IMR-90 (cell line): ENCODE data around the gene PRKAG2. TPM values are rescaled to one million over a fixed set of nuclear protein-coding genes. Genes with fewer than 3 reads are reported as not detected.

Source experiments
- ATAC-seq: fragments of 200-7000 bp; cut with Tn5 transposase; 2 replicates; pipeline ENCODE4 v1.9.1; 2020; ENCODE audit warnings: low read depth, mild to moderate bottlenecking, moderate library complexity
- BruUV-seq: library from RNA; stranded (reverse); fragments of 400-500 nt; replicated peaks from 2 replicates; lab custom pipeline; 2021; lab: Mats Ljungman, UMichigan
- CTCF ChIA-PET: fragments of 300-600 bp; formaldehyde crosslinking; extraction: SDS; loops from one replicate; lab custom pipeline; 2021; ENCODE audit warnings: antibody characterized with exemption; lab: Yijun Ruan, JAX
- POLR2A ChIA-PET: fragments of 300-600 bp; sonication (Branson Sonifier 250); formaldehyde crosslinking; loops from one replicate; lab custom pipeline; 2022; ENCODE audit warnings: antibody characterized with exemption; ENCODE audit not compliant: unreplicated experiment; lab: Charles Lee
- DNase-seq: peaks from one replicate; pipeline ENCODE4 v3.0.0; 2013
- H2AFZ ChIP-seq: replicated peaks from 2 replicates; pipeline ENCODE3; 2013; ENCODE audit warnings: low read length, mild to moderate bottlenecking; ENCODE audit not compliant: poor library complexity
- H2AK5ac ChIP-seq: 2 replicates; pipeline ENCODE4 v1.6.1; 2013; ENCODE audit warnings: low read depth, low read length, inconsistent platforms
- H2AK9ac ChIP-seq: replicated peaks from 2 replicates; pipeline ENCODE3; 2013; ENCODE audit warnings: mild to moderate bottlenecking, low read depth, low read length, moderate library complexity; ENCODE audit not compliant: poor library complexity
- H2BK120ac ChIP-seq: 2 replicates; pipeline ENCODE4 v1.6.1; 2013; ENCODE audit warnings: low read depth, low read length, inconsistent platforms
- H2BK15ac ChIP-seq: 3 replicates; pipeline ENCODE4 v1.6.1; 2013; ENCODE audit warnings: low read depth, low read length, inconsistent platforms
- H2BK20ac ChIP-seq: 2 replicates; pipeline ENCODE4 v1.6.1; 2013; ENCODE audit warnings: low read depth, mild to moderate bottlenecking, inconsistent platforms, low read length, moderate library complexity
- H2BK5ac ChIP-seq: 2 replicates; pipeline ENCODE4 v1.6.1; 2013; ENCODE audit warnings: mild to moderate bottlenecking, low read depth, low read length, inconsistent platforms; ENCODE audit not compliant: poor library complexity, severe bottlenecking
- H3K14ac ChIP-seq: replicated peaks from 2 replicates; pipeline ENCODE4 v1.6.1; 2013; ENCODE audit warnings: low read depth, low read length, inconsistent platforms
- H3K18ac ChIP-seq: 2 replicates; pipeline ENCODE4 v1.6.1; 2013; ENCODE audit warnings: low read depth, low read length, control low read depth
- H3K23ac ChIP-seq: 2 replicates; pipeline ENCODE4 v1.6.1; 2013; ENCODE audit warnings: low read depth, low read length, inconsistent platforms
- H3K27ac ChIP-seq: 2 replicates; pipeline ENCODE4 v1.5.1; 2013; ENCODE audit warnings: mild to moderate bottlenecking, control low read depth, low read length; ENCODE audit not compliant: insufficient read depth
- H3K27me3 ChIP-seq: 2 replicates; pipeline ENCODE4 v1.6.1; 2013; ENCODE audit warnings: low read length; ENCODE audit not compliant: control insufficient read depth, insufficient read depth
- H3K36me3 ChIP-seq: 2 replicates; pipeline ENCODE4 v1.6.1; 2013; ENCODE audit warnings: low read length, mixed read lengths; ENCODE audit not compliant: control insufficient read depth, insufficient read depth
- H3K4ac ChIP-seq: 2 replicates; pipeline ENCODE4 v1.6.1; 2013; ENCODE audit warnings: low read depth, low read length, inconsistent platforms
- H3K4me1 ChIP-seq: 2 replicates; pipeline ENCODE4 v1.6.1; 2013; ENCODE audit warnings: low read length, mixed read lengths; ENCODE audit not compliant: control insufficient read depth, insufficient read depth
- H3K4me2 ChIP-seq: 2 replicates; pipeline ENCODE4 v1.6.1; 2013; ENCODE audit warnings: low read depth, mild to moderate bottlenecking, control low read depth, low read length, moderate library complexity
- H3K4me3 ChIP-seq: 2 replicates; pipeline ENCODE4 v1.5.1; 2013; ENCODE audit warnings: low read depth, mild to moderate bottlenecking, control low read depth, low read length, moderate library complexity; ENCODE audit not compliant: insufficient read depth
- H3K56ac ChIP-seq: 2 replicates; pipeline ENCODE4 v1.6.1; 2013; ENCODE audit warnings: low read length, inconsistent platforms; ENCODE audit not compliant: insufficient read depth; ENCODE audit errors: extremely low read depth
- H3K79me1 ChIP-seq, 2 experiments: 2 replicates each; pipeline ENCODE4 v1.6.1; 2013; ENCODE audit warnings: low read length in 2 of 2, inconsistent platforms in 1 of 2, low read depth in 1 of 2
- H3K9ac ChIP-seq: 2 replicates; pipeline ENCODE4 v1.6.1; 2013; ENCODE audit warnings: low read depth, low read length, control low read depth
- H3K9me1 ChIP-seq: 2 replicates; pipeline ENCODE4 v1.6.1; 2013; ENCODE audit warnings: low read length, inconsistent platforms; ENCODE audit not compliant: insufficient read depth
- H3K9me3 ChIP-seq: 2 replicates; pipeline ENCODE4 v1.6.1; 2013; ENCODE audit warnings: low read length; ENCODE audit not compliant: control insufficient read depth, insufficient read depth
- H4K20me1 ChIP-seq: 2 replicates; pipeline ENCODE4 v1.6.1; 2013; ENCODE audit warnings: low read length, inconsistent platforms; ENCODE audit not compliant: insufficient read depth
- H4K5ac ChIP-seq: 2 replicates; pipeline ENCODE4 v1.6.1; 2013; ENCODE audit warnings: mild to moderate bottlenecking, low read depth, low read length, control low read depth
- H4K8ac ChIP-seq, 2 experiments: 2 replicates each; pipeline ENCODE4 v1.6.1; 2013; ENCODE audit warnings: low read depth in 2 of 2, low read length in 2 of 2, control low read depth in 1 of 2, inconsistent platforms in 1 of 2
- H4K91ac ChIP-seq: 2 replicates; pipeline ENCODE4 v1.6.1; 2013; ENCODE audit warnings: low read depth, low read length, inconsistent platforms; ENCODE audit not compliant: insufficient read depth
- BHLHE40 ChIP-seq: fragments of 150-350 bp; IDR thresholded peaks from 2 replicates; pipeline ENCODE4 v1.6.1; 2016; ENCODE audit warnings: mild to moderate bottlenecking, low read depth, low read length
- CEBPB ChIP-seq: IDR thresholded peaks from 2 replicates; pipeline ENCODE4 v1.6.1; 2012; ENCODE audit warnings: low read depth, low read length, improper control_type of control experiment
- CHD1 ChIP-seq: IDR thresholded peaks from 2 replicates; pipeline ENCODE4 v1.6.1; 2012; ENCODE audit warnings: low read depth, low read length, improper control_type of control experiment
- CTCF ChIP-seq: conservative IDR thresholded peaks from 2 replicates; pipeline ENCODE4 v1.5.1; 2012; ENCODE audit warnings: mild to moderate bottlenecking, low read depth, low read length, improper control_type of control experiment
- ELK1 ChIP-seq: fragments of 150-350 bp; IDR thresholded peaks from 2 replicates; pipeline ENCODE4 v1.6.1; 2016; ENCODE audit warnings: low read depth, mild to moderate bottlenecking, low read length, moderate library complexity, borderline replicate concordance
- FOS ChIP-seq: fragments of 150-350 bp; IDR thresholded peaks from 2 replicates; pipeline ENCODE4 v1.6.1; 2016; ENCODE audit warnings: low read depth, low read length
- MAFK ChIP-seq: IDR thresholded peaks from 2 replicates; pipeline ENCODE4 v1.6.1; 2012; ENCODE audit warnings: low read depth, low read length, improper control_type of control experiment
- MAZ ChIP-seq: IDR thresholded peaks from 2 replicates; pipeline ENCODE4 v1.6.1; 2012; ENCODE audit warnings: low read depth, mild to moderate bottlenecking, low read length, improper control_type of control experiment, moderate library complexity, borderline replicate concordance
- MXI1 ChIP-seq: IDR thresholded peaks from 2 replicates; pipeline ENCODE4 v1.6.1; 2012; ENCODE audit warnings: low read depth, mild to moderate bottlenecking, low read length, moderate library complexity, borderline replicate concordance
- NFE2L2 ChIP-seq: fragments of 150-350 bp; IDR thresholded peaks from 2 replicates; pipeline ENCODE4 v1.6.1; 2016; ENCODE audit warnings: low read depth, mild to moderate bottlenecking, low read length
- POLR2A ChIP-seq: IDR thresholded peaks from 2 replicates; pipeline ENCODE4 v1.6.1; 2012; ENCODE audit warnings: mild to moderate bottlenecking, low read depth, low read length
- RAD21 ChIP-seq: IDR thresholded peaks from 2 replicates; pipeline ENCODE4 v1.6.1; 2012; ENCODE audit warnings: low read length, improper control_type of control experiment
- RCOR1 ChIP-seq: IDR thresholded peaks from 2 replicates; pipeline ENCODE4 v1.6.1; 2012; ENCODE audit warnings: mild to moderate bottlenecking, low read length, improper control_type of control experiment; ENCODE audit not compliant: insufficient replicate concordance
- RFX5 ChIP-seq: IDR thresholded peaks from 2 replicates; pipeline ENCODE4 v1.8.0; 2012; ENCODE audit warnings: low read depth, mild to moderate bottlenecking, low read length, moderate library complexity
- SMC3 ChIP-seq: fragments of 150-350 bp; IDR thresholded peaks from 2 replicates; pipeline ENCODE4 v1.6.1; 2016; ENCODE audit warnings: low read depth, mild to moderate bottlenecking, antibody characterized with exemption, low read length, moderate library complexity
- WGBS, 2 experiments: methylation state at CpG; one replicate each; pipeline versions ENCODE4 v1.1.5 to v1.1.7; 2013; ENCODE audit warnings: missing lambda C conversion rate in 2 of 2; ENCODE audit not compliant: insufficient read length in 1 of 2; ENCODE audit errors: extremely low coverage in 2 of 2; 5-methylcytosine and 5-hydroxymethylcytosine counted together
- dilution Hi-C: fragments of 300-500 bp; cut with HindIII; formaldehyde crosslinking; loops from one replicate; pipeline ENCODE4 v1.14.3; 2018; ENCODE audit warnings: low sequenced_read_pairs; ENCODE audit not compliant: unreplicated experiment
- in situ Hi-C: fragments of 300-500 bp; cut with MboI; formaldehyde crosslinking; loops from 3 replicates; pipeline ENCODE4 v1.14.3; 2019; ENCODE audit warnings: low sequenced_read_pairs, inconsistent platforms, mixed read lengths
- intact Hi-C: fragments of 100-400 bp; cut with micrococcal nuclease; formaldehyde crosslinking; loops from 2 replicates; pipeline ENCODE4 v1.10.0; 2022
- polyA plus RNA-seq, 3 experiments: library from polyadenylated mRNA; depleted of rRNA; stranded (reverse); fragments of >200 nt; gene quantifications; 2 replicates each; pipeline ENCODE4 v1.2.3, GENCODE V29; 2012; ENCODE audit warnings: low replicate concordance in 1 of 3
- total RNA-seq: library from RNA; depleted of rRNA; stranded (reverse); fragments of >200 nt; gene quantifications from 2 replicates; pipeline ENCODE4 v1.2.3, GENCODE V29; 2012
- TF ChIP-seq, protein P1 (sequence below): fragments of 150-350 bp; IDR thresholded peaks from 2 replicates; pipeline ENCODE4 v1.6.1; 2017; ENCODE audit warnings: mild to moderate bottlenecking, antibody characterized with exemption, low read length, low read depth

The PRKAG2 gene
- total and polyA plus RNA-seq, 2 of the 4 experiments (the other 2 are of a cell fraction) = 15.4 to 21.6 TPM

DNA sequence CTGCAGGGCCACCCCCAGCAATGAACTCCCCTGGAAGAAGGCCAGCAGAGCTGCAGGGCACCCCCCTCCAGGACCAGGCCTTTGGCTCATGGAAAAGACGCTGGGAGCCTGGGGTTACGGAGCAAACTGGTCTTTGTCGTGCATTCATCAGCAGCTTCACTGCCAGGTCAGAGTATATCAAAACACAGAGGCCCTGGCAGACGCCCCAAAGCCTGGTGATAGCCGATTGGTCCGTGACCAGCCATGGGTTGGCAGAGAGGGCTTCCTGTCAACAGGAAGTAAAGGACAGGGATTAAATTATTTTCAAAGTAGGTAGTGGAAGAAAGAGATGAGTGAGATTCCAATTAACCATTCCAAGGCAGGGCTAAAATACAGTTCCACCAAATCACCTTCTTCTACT is 9.0 kb downstream of the PRKAG2 start:
- H2BK5ac ChIP-seq = no peak overlapping the region
- peaks cover 3% of the 10 kb centered on the region; the same call in 1 of the 2 replicates for H3K4me1 ChIP-seq
- dilution Hi-C loops (no loop called here), in situ Hi-C loops (no loop called here), intact Hi-C loops (no loop called here)
- no peak overlapping the region for H3K4me3 ChIP-seq
- no peak overlapping the region for H4K8ac ChIP-seq
- no peak overlapping the region for H2BK120ac ChIP-seq
- H2AFZ ChIP-seq = peak overlapping the region; percentile 14
- no peaks in the 10 kb centered on the region for H4K20me1 ChIP-seq
- no peak overlapping the region for H2AK9ac ChIP-seq
- ChIA-PET POLR2A (no interaction called here), CTCF (no interaction called here)
- BruUV-seq = no TSS peak
- peak overlapping the region; percentile 59; the same call in 1 of the 2 replicates for H3K4me2 ChIP-seq
- H3K27ac ChIP-seq = no peak overlapping the region
- no peak overlapping the region for H2AK5ac ChIP-seq
- peaks cover 50% of the 10 kb centered on the region for H3K27me3 ChIP-seq
- no peak overlapping the region for H3K23ac ChIP-seq
- H3K4ac ChIP-seq = no peak overlapping the region
- H3K9me1 ChIP-seq = no peaks in the 10 kb centered on the region
- no peak overlapping the region for H3K56ac ChIP-seq
- H2BK15ac ChIP-seq = no peak overlapping the region
- no peak overlapping the region for H2BK20ac ChIP-seq
- no peak for DNase-seq
- peak; percentile 33; the same call in 1 of the 2 replicates for ATAC-seq
- 17% methylated on average over 1 of the region's 6 CpGs; no CpG with 5 or more reads in 1 of the 2 experiments for WGBS, 2 experiments
- H3K9me3 ChIP-seq = no peaks in the 10 kb centered on the region
- no peak overlapping the region for H4K5ac ChIP-seq
- no peak overlapping the region for H3K18ac ChIP-seq
- no peaks in the 10 kb centered on the region for H3K79me1 ChIP-seq
- H4K91ac ChIP-seq = no peak overlapping the region
- no peaks in the 10 kb centered on the region for H3K36me3 ChIP-seq
- no peak overlapping the region for H3K14ac ChIP-seq
- no peak overlapping the region for H3K9ac ChIP-seq
- no peak for TF ChIP-seq BHLHE40
- TF ChIP-seq SMC3 = no peak
- TF ChIP-seq FOS = no peak
- no peak for TF ChIP-seq CTCF
- TF ChIP-seq CHD1 = no peak
- no peak for TF ChIP-seq CEBPB
- TF ChIP-seq, protein P1, sequence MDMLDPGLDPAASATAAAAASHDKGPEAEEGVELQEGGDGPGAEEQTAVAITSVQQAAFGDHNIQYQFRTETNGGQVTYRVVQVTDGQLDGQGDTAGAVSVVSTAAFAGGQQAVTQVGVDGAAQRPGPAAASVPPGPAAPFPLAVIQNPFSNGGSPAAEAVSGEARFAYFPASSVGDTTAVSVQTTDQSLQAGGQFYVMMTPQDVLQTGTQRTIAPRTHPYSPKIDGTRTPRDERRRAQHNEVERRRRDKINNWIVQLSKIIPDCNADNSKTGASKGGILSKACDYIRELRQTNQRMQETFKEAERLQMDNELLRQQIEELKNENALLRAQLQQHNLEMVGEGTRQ = no peak
- no peak for TF ChIP-seq RCOR1
- no peak for TF ChIP-seq MAZ
- no peak for TF ChIP-seq NFE2L2
- TF ChIP-seq RFX5 = no peak
- no peak for TF ChIP-seq MAFK
- TF ChIP-seq RAD21 = no peak
- TF ChIP-seq POLR2A = no peak
- TF ChIP-seq MXI1 = no peak
- TF ChIP-seq ELK1 = no peak
